Heart left ventricle (tissue), 16 donors: ENCODE measurements around the gene ADAMTSL5. TPM values are rescaled to one million over a fixed set of nuclear protein-coding genes. Genes with fewer than 3 reads are reported as not detected.
A peak's percentile ranks its signal among the peaks of the same experiment; 100 is the strongest.

Source experiments
- ATAC-seq, 4 donors: fragments of 200-7000 bp; cut with Tn5 transposase; one replicate each; pipeline ENCODE4 v1.9.1; 2020 to 2022; ENCODE audit warnings: moderate library complexity in 4 of 4, mild to moderate bottlenecking in 3 of 4, moderate number of reproducible peaks in 1 of 4
- DNase-seq, 5 donors: peaks; one replicate each; pipeline ENCODE4 v3.0.0-alpha.2; 2020
- H3K27ac ChIP-seq, 12 donors: fragments of 200-600 bp; sonication (generic) in 4 of 12; one replicate each; pipeline versions ENCODE4 v1.5.0 to v1.8.0; 2016 to 2022; ENCODE audit warnings: mild to moderate bottlenecking in 2 of 12
- H3K27me3 ChIP-seq, 9 donors: fragments of 200-600 bp; sonication (generic) in 2 of 9; one replicate each; pipeline versions ENCODE4 v1.5.1 to v1.8.0; 2016 to 2022; ENCODE audit warnings: mild to moderate bottlenecking in 3 of 9
- H3K36me3 ChIP-seq, 9 donors: fragments of 200-600 bp; sonication (generic) in 2 of 9; one replicate each; pipeline versions ENCODE4 v1.5.0 to v1.8.0; 2018 to 2022; ENCODE audit warnings: mild to moderate bottlenecking in 2 of 9
- H3K4me1 ChIP-seq, 12 donors: fragments of 200-600 bp; sonication (generic) in 4 of 12; one replicate each; pipeline versions ENCODE4 v1.5.0 to v1.8.0; 2016 to 2022; ENCODE audit warnings: mild to moderate bottlenecking in 3 of 12
- H3K4me3 ChIP-seq, 12 donors: fragments of 200-600 bp; sonication (generic) in 4 of 12; one replicate each; pipeline versions ENCODE4 v1.5.0 to v1.8.0; 2017 to 2022; ENCODE audit warnings: mild to moderate bottlenecking in 9 of 12, moderate library complexity in 4 of 12
- H3K9me3 ChIP-seq, 12 donors: fragments of 200-600 bp; sonication (generic) in 4 of 12; one replicate each; pipeline versions ENCODE4 v1.5.0 to v1.8.0; 2016 to 2022; ENCODE audit warnings: mild to moderate bottlenecking in 1 of 12
- CTCF ChIP-seq, 12 donors: fragments of 200-600 bp; sonication (generic) in 4 of 12; IDR thresholded peaks; one replicate each; pipeline versions ENCODE4 v1.5.0 to v1.8.0; 2018 to 2022; ENCODE audit warnings: antibody characterized with exemption in 12 of 12, mild to moderate bottlenecking in 5 of 12
- POLR2A ChIP-seq, 2 donors: fragments of 450-650 bp; IDR thresholded peaks; one replicate each; pipeline ENCODE4 v1.6.1; 2017; ENCODE audit warnings: antibody characterized with exemption in 2 of 2, mild to moderate bottlenecking in 2 of 2, moderate library complexity in 2 of 2
- WGBS, 4 donors: extraction: QIAGEN DNeasy Blood & Tissue Kit in 2 of 4; methylation state at CpG; one replicate each; pipeline versions ENCODE4 v1.1.5 to v1.1.7; 2013 to 2018; 5-methylcytosine and 5-hydroxymethylcytosine counted together
- intact Hi-C, 10 donors: fragments of 100-400 bp; cut with DNase I; formaldehyde crosslinking; loops; one replicate each; pipeline versions ENCODE4 v1.11.1 to v1.14.2; 2022
- polyA plus RNA-seq, 2 donors: library from polyadenylated mRNA; stranded (reverse); fragments of 200-250 nt; gene quantifications; one replicate each; pipeline ENCODE4 v1.2.3, GENCODE V29; 2013
- total RNA-seq, 9 donors: library from RNA; depleted of rRNA in 2 of 9; stranded (reverse); fragments of >200 nt in 2 of 9; fragmentation: NEBNext Ultra II Directional in 3 of 9; extraction: Animal tissue kit (Norgen Biotek cat#: 25700) in 3 of 9; gene quantifications; one replicate each; pipeline versions ENCODE4 v1.1.0 to v1.2.4, GENCODE V29; 2016 to 2023
- donor health status: ischemic (EF 13 %, LVEDD 7.1; RV severe dilation, severe dysfunction).
- donor health status: healthy with polysubstance abuse.
- donor health status: DM: no; HTN: yes; CAD: no.
- donor health status: DM: no; HTN: no; CAD: no.
- donor health status: ischemic (EF 25% LVEDD 6.9; RV normal size, moderate dysfunction).
- donor health status: ischemic (EF 25% LVEDD 5.7; RV mildly dilated, moderate dysfunction).
- donor health status: healthy.
- donor health status: DM: yes; HTN: yes; CAD: no.
- donor health status: ischemic (EF 35%, LVEDD 5.7; RV mildly dilated, moderate dysfunction).
- donor health status: nonischemic (EF 11% LVEDD 7.7; RV severe dilation, severe dysfunction).
- donor health status: DM: yes; HTN: yes; CAD: no.
- donor health status: PGD.
- donor health status: ischemic (EF 29% LVEDD 5.4; RV normal size, mild dysfunction).
- donor health status: nonischemic (EF 23%, LVEDD 6.1; RV moderate dilation, normal function).

ADAMTSL5 gene
- total and polyA plus RNA-seq, 11 donors, result 20.8 to 53.6 (median 30.2) TPM

- intact Hi-C loops, result loop anchor here in 1 of 10 donors (1.0 to 2.0 kb wide), 2 partner anchors 11 to 162 kb away; partner anchors contain the start of genes C19orf25 and TCF3
- peaks cover 3 to 29% (median 14%) of the 10 kb centered on the region in 12 donors for H3K4me1 ChIP-seq
- H3K9me3 ChIP-seq, result no peaks in the 10 kb centered on the region
- 0 to 1% (median 1%) methylated on average over 43 to 74 of the region's 74 CpGs for WGBS, 4 donors
- H3K36me3 ChIP-seq, result no peaks in the 10 kb centered on the region
- peak; percentile 93 to 96 (median 95) for ATAC-seq
- peak within 1 kb of the TSS in 11 of 12 donors; percentile 55 to 87 (median 78) for H3K27ac ChIP-seq
- TF ChIP-seq CTCF (IDR thresholded peaks at IDR 0.05), result no peak
- TF ChIP-seq POLR2A (IDR thresholded peaks at IDR 0.05), result no peak
- peaks cover 0 to 13% (median 0%) of the 10 kb centered on the region in 9 donors for H3K27me3 ChIP-seq
- peak within 1 kb of the TSS; percentile 35 to 77 (median 60) for H3K4me3 ChIP-seq
- peak; percentile 99 for DNase-seq
Measured at GRCh38 chr19:1490311-1491113, 22.3 kb downstream of the ADAMTSL5 start, which contains the start of gene PCSK4. Gene PCSK4 (minus strand): TSS chr19:1490350. CDS start chr19:1490346, 4 bp downstream.

- Histone ChIP-seq H3K27me3 (peaks cover 0 to 13% (median 0%) of the 10 kb centered on the region in 9 donors), H3K4me1 (peaks cover 3 to 29% (median 14%) of the 10 kb centered on the region in 12 donors), H3K27ac (peak overlapping the region in 11 of 12 donors; percentile 55 to 87 (median 78)), H3K4me3 (peak overlapping the region; percentile 8 to 77 (median 58)), H3K9me3 (no peaks in the 10 kb centered on the region), H3K36me3 (no peaks in the 10 kb centered on the region)
- 29 to 41% (median 36%) methylated on average over 23 to 37 of the region's 37 CpGs for WGBS, 4 donors
- ATAC-seq, result no peak
- TF ChIP-seq POLR2A (IDR thresholded peaks at IDR 0.05) (peak in 1 of 2 donors; percentile 25), CTCF (IDR thresholded peaks at IDR 0.05) (no peak)
- intact Hi-C loops, result loop anchor here in 1 of 10 donors (1.0 to 2.0 kb wide), 2 partner anchors 10 to 163 kb away; partner anchors contain the start of genes C19orf25 and TCF3
- peak in 2 of 5 donors; percentile 33 to 68 for DNase-seq
Measured at GRCh38 chr19:1489463-1490310, 23.1 kb downstream of the ADAMTSL5 start.

- no peak for TF ChIP-seq POLR2A (IDR thresholded peaks at IDR 0.05)
- TF ChIP-seq CTCF (IDR thresholded peaks at IDR 0.05), result no peak
- Histone ChIP-seq H3K27me3 (peaks cover 0 to 13% (median 0%) of the 10 kb centered on the region in 9 donors), H3K9me3 (no peaks in the 10 kb centered on the region), H3K36me3 (no peaks in the 10 kb centered on the region), H3K27ac (no peak overlapping the region), H3K4me1 (peaks cover 3 to 28% (median 14%) of the 10 kb centered on the region in 12 donors), H3K4me3 (no peak overlapping the region)
- ATAC-seq (no peak), DNase-seq (no peak)
- 85 to 96% (median 89%) methylated on average over 9 to 11 of the region's 11 CpGs for WGBS, 4 donors
- intact Hi-C loops, result no loop called here
Measured at GRCh38 chr19:1488282-1488601, 24.6 kb downstream of the ADAMTSL5 start.
